ENCODE results near the gene DCP1A. TPM values are rescaled to one million over a fixed set of nuclear protein-coding genes. Genes with fewer than 3 reads are reported as not detected.

Gene DCP1A
- total RNA-seq, 1 donor, result 19.9 TPM

- TF ChIP-seq, protein P1, sequence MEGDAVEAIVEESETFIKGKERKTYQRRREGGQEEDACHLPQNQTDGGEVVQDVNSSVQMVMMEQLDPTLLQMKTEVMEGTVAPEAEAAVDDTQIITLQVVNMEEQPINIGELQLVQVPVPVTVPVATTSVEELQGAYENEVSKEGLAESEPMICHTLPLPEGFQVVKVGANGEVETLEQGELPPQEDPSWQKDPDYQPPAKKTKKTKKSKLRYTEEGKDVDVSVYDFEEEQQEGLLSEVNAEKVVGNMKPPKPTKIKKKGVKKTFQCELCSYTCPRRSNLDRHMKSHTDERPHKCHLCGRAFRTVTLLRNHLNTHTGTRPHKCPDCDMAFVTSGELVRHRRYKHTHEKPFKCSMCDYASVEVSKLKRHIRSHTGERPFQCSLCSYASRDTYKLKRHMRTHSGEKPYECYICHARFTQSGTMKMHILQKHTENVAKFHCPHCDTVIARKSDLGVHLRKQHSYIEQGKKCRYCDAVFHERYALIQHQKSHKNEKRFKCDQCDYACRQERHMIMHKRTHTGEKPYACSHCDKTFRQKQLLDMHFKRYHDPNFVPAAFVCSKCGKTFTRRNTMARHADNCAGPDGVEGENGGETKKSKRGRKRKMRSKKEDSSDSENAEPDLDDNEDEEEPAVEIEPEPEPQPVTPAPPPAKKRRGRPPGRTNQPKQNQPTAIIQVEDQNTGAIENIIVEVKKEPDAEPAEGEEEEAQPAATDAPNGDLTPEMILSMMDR (IDR thresholded peaks at IDR 0.05; ENCODE audit: insufficient read depth, low read depth, low read length), result no peak
- no peak overlapping the region for H3K4me3 ChIP-seq (ENCODE audit: low read depth, low read length)
- no peak for DNase-seq (ENCODE audit: low read depth)
Measured at GRCh38 chr3:53260286-53260785, 87.0 kb downstream of the DCP1A start.

DNA sequence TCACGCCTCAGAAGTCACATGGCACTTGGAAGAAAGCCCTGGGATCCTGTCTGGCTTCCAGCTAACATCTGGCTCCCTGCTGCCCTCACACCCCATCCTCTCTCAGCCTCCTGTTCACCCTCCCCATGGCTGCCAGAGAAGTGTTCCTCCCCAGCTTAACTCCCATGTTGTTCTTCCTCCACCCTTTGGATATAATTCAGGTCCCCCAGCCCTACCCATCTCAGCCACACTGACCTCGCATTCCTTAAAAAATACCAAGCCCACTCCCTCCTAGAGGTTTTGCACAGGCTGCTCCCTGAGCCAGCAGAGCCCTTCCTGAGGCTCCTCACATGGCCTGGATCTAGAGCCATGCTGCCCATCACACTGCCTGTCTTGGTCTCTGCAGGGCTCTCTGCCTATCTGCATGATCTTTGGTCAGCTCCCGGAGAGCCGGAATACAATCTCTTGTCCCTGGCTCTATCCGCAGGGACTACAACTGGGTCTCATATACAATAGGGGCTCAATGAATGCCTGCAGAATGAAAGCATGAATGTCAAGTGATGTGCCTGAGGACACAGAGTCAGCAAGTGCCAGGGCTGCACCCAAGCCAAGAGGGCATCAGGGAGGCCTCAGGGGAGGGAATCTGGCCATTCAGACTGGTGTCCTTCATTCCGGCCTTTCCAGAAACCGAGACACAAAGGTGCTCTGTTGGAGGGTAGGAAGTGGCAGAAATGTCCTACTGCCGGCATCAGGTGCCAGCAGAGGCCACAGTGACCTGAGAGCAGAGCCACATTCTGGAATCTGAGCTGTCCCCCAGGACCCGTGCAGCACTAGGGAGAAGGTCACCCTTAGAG lies 87.7 kb downstream of the DCP1A start:
- no peak overlapping the region for H3K4me3 ChIP-seq (ENCODE audit: low read depth, low read length)
- TF ChIP-seq, protein P1 (IDR thresholded peaks at IDR 0.05; ENCODE audit: insufficient read depth, low read depth, low read length), result no peak
- no peak for DNase-seq (ENCODE audit: low read depth)

- H3K4me3 ChIP-seq (ENCODE audit: low read depth, low read length), result no peak overlapping the region
- no peak for DNase-seq (ENCODE audit: low read depth)
- TF ChIP-seq, protein P1 (IDR thresholded peaks at IDR 0.05; ENCODE audit: insufficient read depth, low read depth, low read length), result no peak
Measured at GRCh38 chr3:53258600-53259426, 88.5 kb downstream of the DCP1A start.

GRCh38 chr3:53257465-53257864 lies 89.9 kb downstream of the DCP1A start:
- no peak for DNase-seq (ENCODE audit: low read depth)
- TF ChIP-seq, protein P1 (IDR thresholded peaks at IDR 0.05; ENCODE audit: insufficient read depth, low read depth, low read length), result no peak
- no peak overlapping the region for H3K4me3 ChIP-seq (ENCODE audit: low read depth, low read length)

DNA sequence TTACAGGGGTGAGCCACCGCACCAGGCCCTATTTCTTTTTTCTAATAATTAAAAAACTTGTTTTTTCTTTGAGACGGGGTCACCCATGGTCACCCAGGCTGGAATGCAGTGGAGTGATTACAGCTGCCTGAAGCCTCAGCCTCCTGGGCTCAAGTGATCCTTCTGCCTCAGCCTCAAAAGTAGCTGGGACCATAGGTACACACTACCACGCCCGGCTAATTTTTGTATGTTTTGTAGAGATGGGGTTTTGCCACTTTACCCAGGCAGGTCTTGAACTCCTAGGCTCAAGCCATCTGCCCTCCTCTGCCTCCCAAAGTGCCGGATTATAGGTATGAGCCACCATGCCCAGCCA lies 90.7 kb downstream of the DCP1A start:
- H3K4me3 ChIP-seq (ENCODE audit: low read depth, low read length), result no peak overlapping the region
- TF ChIP-seq, protein P1 (IDR thresholded peaks at IDR 0.05; ENCODE audit: insufficient read depth, low read depth, low read length), result no peak
- DNase-seq (ENCODE audit: low read depth), result no peak

DNA sequence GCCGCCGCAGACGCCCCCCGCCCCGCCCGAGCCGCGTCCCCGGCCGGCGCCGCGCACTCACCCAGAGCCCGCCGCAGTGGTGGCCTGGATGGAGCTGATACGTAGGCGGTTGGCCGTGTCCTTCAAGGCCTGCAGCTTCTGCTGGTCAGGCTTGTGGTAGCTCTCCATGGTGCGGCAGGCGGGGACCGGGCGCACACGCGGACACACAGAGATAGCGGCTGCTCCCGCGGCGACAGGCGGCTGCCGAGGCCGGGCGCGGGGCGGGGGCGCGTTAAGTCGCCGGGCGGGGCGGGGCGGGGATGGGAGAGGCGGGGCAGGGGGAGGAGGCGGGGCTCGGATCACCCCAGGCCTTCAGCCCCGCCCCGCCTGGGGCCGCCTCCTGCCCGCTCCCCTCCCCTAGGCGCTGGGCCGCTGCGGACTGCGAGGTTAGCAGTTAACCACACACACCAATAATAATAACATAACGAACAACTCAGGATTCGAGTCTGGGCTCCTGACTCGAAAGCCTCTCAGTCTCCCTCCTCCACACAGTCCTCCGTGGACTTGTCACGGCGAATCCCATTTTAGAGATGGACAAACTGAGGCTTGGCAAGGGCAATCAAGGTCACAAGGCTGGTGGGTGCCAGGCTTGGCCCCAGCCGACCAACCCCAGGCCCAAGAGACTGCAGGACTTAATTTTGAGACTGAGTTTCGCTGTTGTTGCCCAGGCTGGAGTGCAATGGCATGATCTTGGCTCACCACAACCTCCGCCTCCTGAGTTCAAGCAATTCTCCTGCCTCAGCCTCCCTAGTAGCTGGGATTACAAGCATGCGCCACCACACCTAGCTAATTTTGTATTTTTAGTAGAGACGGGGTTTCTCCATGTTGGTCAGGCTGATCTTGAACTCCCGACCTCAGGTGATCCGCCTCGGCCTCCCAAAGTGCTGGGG lies 91.3 kb downstream of the DCP1A start, which contains the start of gene TKT:
Gene TKT, minus strand, starts transcription at position 248 of the 929 bp plus-strand sequence. Its CDS starts 80 bp downstream, at position 168.
- H3K4me3 ChIP-seq (ENCODE audit: low read depth, low read length), result peak within 1 kb of the TSS; percentile 92
- DNase-seq (ENCODE audit: low read depth), result peak; percentile 87
- TF ChIP-seq, protein P1 (IDR thresholded peaks at IDR 0.05; ENCODE audit: insufficient read depth, low read depth, low read length), result no peak
